Duodenal mucosa (tissue), 2 donors: ENCODE results near the gene DIABLO.

Source experiments
- H3K27ac ChIP-seq: one replicate; pipeline ENCODE4 v1.7.0; 2013; ENCODE audit warnings: low read depth, low read length
- H3K27me3 ChIP-seq, 2 donors: one replicate each; pipeline ENCODE4 v1.7.0; 2013; ENCODE audit warnings: low read length in 2 of 2, control low read depth in 1 of 2; ENCODE audit not compliant: insufficient read depth in 2 of 2, control insufficient read depth in 1 of 2
- H3K36me3 ChIP-seq, 2 donors: one replicate each; pipeline ENCODE4 v1.7.0; 2013; ENCODE audit warnings: low read length in 2 of 2, control low read depth in 1 of 2; ENCODE audit not compliant: insufficient read depth in 2 of 2, control insufficient read depth in 1 of 2
- H3K4me1 ChIP-seq, 2 donors: one replicate each; pipeline ENCODE4 v1.7.0; 2013; ENCODE audit warnings: low read length in 2 of 2, control low read depth in 1 of 2; ENCODE audit not compliant: insufficient read depth in 2 of 2, control insufficient read depth in 1 of 2
- H3K4me3 ChIP-seq, 2 donors: one replicate each; pipeline ENCODE4 v1.7.0; 2013; ENCODE audit warnings: low read length in 2 of 2, low read depth in 1 of 2
- H3K9ac ChIP-seq, 2 donors: one replicate each; pipeline ENCODE4 v1.7.0; 2013; ENCODE audit warnings: low read length in 2 of 2, low read depth in 1 of 2
- H3K9me3 ChIP-seq, 2 donors: one replicate each; pipeline ENCODE4 v1.7.0; 2013; ENCODE audit warnings: low read length in 2 of 2, control low read depth in 1 of 2; ENCODE audit not compliant: control insufficient read depth in 1 of 2

DIABLO gene

GRCh38 chr12:122160761-122161160 is 65.1 kb downstream of the DIABLO start:
- Histone ChIP-seq H3K36me3 (no peaks in the 10 kb centered on the region), H3K4me3 (no peak overlapping the region), H3K27ac (no peak overlapping the region), H3K9ac (no peak overlapping the region), H3K27me3 (no peaks in the 10 kb centered on the region), H3K4me1 (no peaks in the 10 kb centered on the region), H3K9me3 (no peaks in the 10 kb centered on the region)

- no peaks in the 10 kb centered on the region for H3K4me1 ChIP-seq
- no peak overlapping the region for H3K27ac ChIP-seq
- no peak overlapping the region for H3K4me3 ChIP-seq
- H3K27me3 ChIP-seq = no peaks in the 10 kb centered on the region
- no peaks in the 10 kb centered on the region for H3K9me3 ChIP-seq
- no peaks in the 10 kb centered on the region for H3K36me3 ChIP-seq
- no peak overlapping the region for H3K9ac ChIP-seq
These were observed 66.0 kb downstream of the DIABLO start for GRCh38 chr12:122159882-122160281.

GRCh38 chr12:122158700-122159285 is 67.1 kb downstream of the DIABLO start:
- Histone ChIP-seq H3K4me3 (no peak overlapping the region), H3K27ac (no peak overlapping the region), H3K9me3 (no peaks in the 10 kb centered on the region), H3K36me3 (no peaks in the 10 kb centered on the region), H3K4me1 (no peaks in the 10 kb centered on the region), H3K9ac (no peak overlapping the region), H3K27me3 (no peaks in the 10 kb centered on the region)
